Natural killer cell (primary cell): ENCODE measurements around the gene COL15A1. TPM values are rescaled to one million over a fixed set of nuclear protein-coding genes. Genes with fewer than 3 reads are reported as not detected.
"Not testable (repeated sequence)": the region's sequence is repeated elsewhere in the genome, so short reads cannot be mapped to it uniquely, and the experiment has no call there.

Experiments used
- ATAC-seq, 3 donors: fragments of 150-1000 bp in 2 of 3; fragments of 200-7000 bp in 1 of 3; cut with Tn5 transposase; 1 replicate in 1 of 3; 2 replicates in 2 of 3; pipeline ENCODE4 v1.10.0; 2021; ENCODE audit warnings: mild to moderate bottlenecking in 2 of 3, moderate library complexity in 2 of 3
- DNase-seq, 2 donors: peaks; one replicate each; pipeline versions ENCODE4 v3.0.0 to v3.0.0-alpha.2; 2013 to 2021; ENCODE audit warnings: mixed read lengths in 1 of 2
- H3K27ac ChIP-seq: one replicate; pipeline ENCODE4 v1.5.1; 2013; ENCODE audit warnings: mild to moderate bottlenecking, low read length
- H3K27me3 ChIP-seq: one replicate; pipeline ENCODE4 v1.6.1; 2013; ENCODE audit warnings: low read length; ENCODE audit not compliant: control insufficient read depth, insufficient read depth
- H3K36me3 ChIP-seq: one replicate; pipeline ENCODE4 v1.6.1; 2013; ENCODE audit warnings: low read length; ENCODE audit not compliant: control insufficient read depth, insufficient read depth
- H3K4me1 ChIP-seq: one replicate; pipeline ENCODE4 v1.6.1; 2013; ENCODE audit warnings: low read length; ENCODE audit not compliant: control insufficient read depth, insufficient read depth
- H3K4me3 ChIP-seq: one replicate; pipeline ENCODE4 v1.5.1; 2013; ENCODE audit warnings: low read length
- H3K9me3 ChIP-seq: one replicate; pipeline ENCODE4 v1.6.1; 2013; ENCODE audit warnings: low read length; ENCODE audit not compliant: control insufficient read depth, insufficient read depth
- H3K27ac Mint-ChIP-seq, 2 donors: one replicate each; pipeline ENCODE4 v1.8.0; 2022; ENCODE audit warnings: mild to moderate bottlenecking in 2 of 2, mixed read lengths in 2 of 2, moderate library complexity in 1 of 2
- H3K27me3 Mint-ChIP-seq, 2 donors: one replicate each; pipeline ENCODE4 v1.8.0; 2022; ENCODE audit warnings: low read depth in 2 of 2, mixed read lengths in 2 of 2
- H3K36me3 Mint-ChIP-seq: one replicate; pipeline ENCODE4 v1.8.0; 2022; ENCODE audit warnings: mixed read lengths
- H3K4me1 Mint-ChIP-seq, 2 donors: one replicate each; pipeline ENCODE4 v1.8.0; 2022; ENCODE audit warnings: mixed read lengths in 2 of 2
- H3K4me3 Mint-ChIP-seq: one replicate; pipeline ENCODE4 v1.8.0; 2022; ENCODE audit warnings: mild to moderate bottlenecking, moderate library complexity, mixed read lengths
- H3K9me3 Mint-ChIP-seq, 2 donors: one replicate each; pipeline ENCODE4 v1.8.0; 2022; ENCODE audit warnings: mixed read lengths in 2 of 2
- WGBS: methylation state at CpG from one replicate; pipeline ENCODE4 v1.1.7; 2013; ENCODE audit warnings: missing lambda C conversion rate; ENCODE audit not compliant: insufficient coverage; 5-methylcytosine and 5-hydroxymethylcytosine counted together
- intact Hi-C: fragments of 100-400 bp; cut with micrococcal nuclease; formaldehyde crosslinking; loops from one replicate; pipeline ENCODE4 v1.14.2; 2022
- total RNA-seq, 4 donors: library from RNA; stranded (reverse); fragments of 120-200 nt in 1 of 4; gene quantifications; one replicate each; pipeline versions ENCODE4 v1.2.3 to v1.2.4, GENCODE V29; 2013 to 2022
- TF ChIP-seq, protein P1 (sequence below): fragments of 200-600 bp; IDR thresholded peaks from one replicate; pipeline ENCODE4 v1.8.0; 2022; ENCODE audit warnings: antibody characterized with exemption

Gene COL15A1
- total RNA-seq, 3 donors from 2014 or later (not counting 1 experiment from before 2014, with no cell fraction given), result 0.18 to 0.82 (median 0.19) TPM

DNA sequence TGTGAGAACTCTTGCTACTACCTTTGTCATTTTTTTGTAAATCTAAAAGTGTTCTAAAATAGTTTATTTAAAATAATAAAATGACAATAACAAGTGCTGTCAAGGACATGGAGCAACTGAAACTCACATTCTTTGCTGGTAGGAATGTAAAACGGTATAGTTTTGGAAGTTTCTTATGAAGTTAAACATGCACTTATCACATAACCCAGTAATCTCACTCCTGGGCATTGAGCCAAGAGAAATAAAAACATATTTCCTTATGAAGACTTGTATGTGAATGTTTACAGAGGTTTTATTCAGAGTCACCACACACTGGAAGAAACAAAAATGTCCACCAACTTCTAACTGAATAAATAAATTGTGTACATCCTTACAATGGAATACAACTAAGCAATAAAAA lies 46.0 kb upstream of the COL15A1 start:
- Mint-ChIP-seq H3K36me3 (no peaks in the 10 kb centered on the region), H3K27ac (no peak overlapping the region), H3K27me3 (peaks cover 14 to 46% of the 10 kb centered on the region in 2 donors), H3K9me3 (no peaks in the 10 kb centered on the region), H3K4me1 (no peaks in the 10 kb centered on the region), H3K4me3 (no peak overlapping the region)
- Histone ChIP-seq H3K9me3 (no peaks in the 10 kb centered on the region), H3K27ac (no peak overlapping the region), H3K36me3 (no peaks in the 10 kb centered on the region), H3K4me3 (no peak overlapping the region), H3K4me1 (no peaks in the 10 kb centered on the region), H3K27me3 (no peaks in the 10 kb centered on the region)
- TF ChIP-seq, protein P1, sequence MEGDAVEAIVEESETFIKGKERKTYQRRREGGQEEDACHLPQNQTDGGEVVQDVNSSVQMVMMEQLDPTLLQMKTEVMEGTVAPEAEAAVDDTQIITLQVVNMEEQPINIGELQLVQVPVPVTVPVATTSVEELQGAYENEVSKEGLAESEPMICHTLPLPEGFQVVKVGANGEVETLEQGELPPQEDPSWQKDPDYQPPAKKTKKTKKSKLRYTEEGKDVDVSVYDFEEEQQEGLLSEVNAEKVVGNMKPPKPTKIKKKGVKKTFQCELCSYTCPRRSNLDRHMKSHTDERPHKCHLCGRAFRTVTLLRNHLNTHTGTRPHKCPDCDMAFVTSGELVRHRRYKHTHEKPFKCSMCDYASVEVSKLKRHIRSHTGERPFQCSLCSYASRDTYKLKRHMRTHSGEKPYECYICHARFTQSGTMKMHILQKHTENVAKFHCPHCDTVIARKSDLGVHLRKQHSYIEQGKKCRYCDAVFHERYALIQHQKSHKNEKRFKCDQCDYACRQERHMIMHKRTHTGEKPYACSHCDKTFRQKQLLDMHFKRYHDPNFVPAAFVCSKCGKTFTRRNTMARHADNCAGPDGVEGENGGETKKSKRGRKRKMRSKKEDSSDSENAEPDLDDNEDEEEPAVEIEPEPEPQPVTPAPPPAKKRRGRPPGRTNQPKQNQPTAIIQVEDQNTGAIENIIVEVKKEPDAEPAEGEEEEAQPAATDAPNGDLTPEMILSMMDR, result no peak
- DNase-seq (no peak), ATAC-seq (no peak)
- no CpG with 5 or more reads among the region's 1 CpG for WGBS
- intact Hi-C loops, result no loop called here

DNA sequence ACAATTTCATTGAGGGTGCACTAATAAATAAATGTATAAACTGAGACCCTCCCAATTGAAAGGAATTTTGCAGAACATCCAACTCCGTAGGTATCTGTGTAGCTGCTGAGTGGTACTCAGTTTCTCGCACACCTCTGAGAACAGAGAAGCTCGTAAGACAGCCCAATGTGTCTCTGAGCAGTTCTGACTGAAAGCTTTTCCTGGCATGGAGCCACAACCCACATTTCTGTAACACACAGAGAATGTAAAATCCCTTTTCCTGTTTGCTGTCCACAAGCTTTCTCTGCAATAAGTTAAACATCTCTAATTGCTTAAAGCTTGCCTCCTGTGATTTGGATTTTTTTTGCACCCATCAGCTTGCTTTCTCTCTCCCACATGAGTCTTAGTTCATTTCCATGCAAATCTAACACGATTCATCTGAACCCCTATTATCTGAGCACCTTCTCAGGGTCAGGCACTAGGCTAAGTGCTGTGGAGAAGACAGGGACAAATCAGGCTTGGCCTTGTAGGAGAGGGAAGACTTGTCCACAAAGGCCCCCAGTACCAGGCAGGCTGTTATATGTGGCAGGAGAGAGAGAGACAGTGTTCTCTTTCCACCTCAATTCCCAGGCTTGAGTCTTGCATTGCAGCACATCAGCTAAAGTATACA lies 44.2 kb upstream of the COL15A1 start:
- Mint-ChIP-seq H3K9me3 (no peaks in the 10 kb centered on the region), H3K4me3 (no peak overlapping the region), H3K36me3 (no peaks in the 10 kb centered on the region), H3K27me3 (peaks cover 15 to 48% of the 10 kb centered on the region in 2 donors), H3K4me1 (no peaks in the 10 kb centered on the region), H3K27ac (no peak overlapping the region)
- Histone ChIP-seq H3K27ac (no peak overlapping the region), H3K4me3 (no peak overlapping the region), H3K36me3 (no peaks in the 10 kb centered on the region), H3K4me1 (no peaks in the 10 kb centered on the region), H3K9me3 (no peaks in the 10 kb centered on the region), H3K27me3 (no peaks in the 10 kb centered on the region)
- TF ChIP-seq, protein P1, result no peak
- DNase-seq, result peak in 1 of 2 donors; percentile 20
- ATAC-seq, result no peak
- intact Hi-C loops, result no loop called here
- WGBS, result 16% methylated on average over 4 of the region's 4 CpGs

DNA sequence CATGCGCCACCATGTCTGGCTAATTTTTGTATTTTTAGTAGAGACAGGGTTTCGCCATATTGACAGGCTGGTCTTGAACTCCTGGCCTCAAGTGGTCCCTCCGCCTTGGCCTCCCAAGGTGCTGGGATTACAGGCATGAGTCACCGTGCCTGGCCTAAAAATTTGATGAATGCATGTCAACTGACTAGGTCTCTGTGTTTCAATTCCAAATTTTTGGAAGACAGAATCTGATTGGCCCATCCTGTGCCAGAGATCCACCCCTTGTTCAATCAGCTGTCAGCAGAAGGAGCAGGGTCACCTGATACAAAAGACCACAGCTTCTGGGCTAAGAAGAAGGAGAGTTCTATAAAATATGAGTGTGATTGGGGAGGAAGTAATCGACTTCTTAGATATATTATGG lies 43.5 kb upstream of the COL15A1 start:
- 94% methylated on average over 4 of the region's 5 CpGs for WGBS
- DNase-seq (no peak), ATAC-seq (no peak)
- no peaks in the 10 kb centered on the region for H3K27me3 ChIP-seq
- Mint-ChIP-seq H3K36me3 (no peaks in the 10 kb centered on the region), H3K4me3 (no peak overlapping the region), H3K4me1 (no peaks in the 10 kb centered on the region), H3K9me3 (no peaks in the 10 kb centered on the region), H3K27ac (no peak overlapping the region), H3K27me3 (peaks cover 15 to 41% of the 10 kb centered on the region in 2 donors)
- H3K4me1 ChIP-seq, result no peaks in the 10 kb centered on the region
- intact Hi-C loops, result no loop called here
- no peaks in the 10 kb centered on the region for H3K36me3 ChIP-seq
- no peaks in the 10 kb centered on the region for H3K9me3 ChIP-seq
- TF ChIP-seq, protein P1, result no peak
- no peak overlapping the region for H3K27ac ChIP-seq
- H3K4me3 ChIP-seq, result no peak overlapping the region

DNA sequence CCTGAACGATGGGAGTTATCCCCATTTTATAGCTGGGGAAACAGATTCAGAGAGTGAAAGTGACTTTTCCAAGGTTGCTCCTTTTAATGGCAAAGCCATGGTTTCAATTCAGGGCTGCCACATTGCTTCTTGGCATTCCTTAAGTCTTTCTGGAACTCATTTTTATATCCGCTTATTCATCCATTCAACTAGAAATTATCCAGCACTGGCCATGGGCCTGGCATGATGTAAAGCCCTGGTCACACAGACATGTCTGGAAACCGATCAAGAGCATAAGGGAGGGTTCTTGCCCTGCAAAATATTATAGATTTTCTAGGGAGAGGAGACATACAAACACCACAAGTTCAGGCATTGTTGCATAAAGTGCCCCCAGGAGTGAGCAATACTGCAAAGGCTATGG lies 43.0 kb upstream of the COL15A1 start:
- ATAC-seq (no peak), DNase-seq (no peak)
- Histone ChIP-seq H3K4me1 (no peaks in the 10 kb centered on the region), H3K27ac (no peak overlapping the region), H3K27me3 (no peaks in the 10 kb centered on the region), H3K9me3 (no peaks in the 10 kb centered on the region), H3K4me3 (no peak overlapping the region), H3K36me3 (no peaks in the 10 kb centered on the region)
- Mint-ChIP-seq H3K27ac (no peak overlapping the region), H3K36me3 (no peaks in the 10 kb centered on the region), H3K9me3 (no peaks in the 10 kb centered on the region), H3K4me3 (no peak overlapping the region), H3K27me3 (peaks cover 14 to 36% of the 10 kb centered on the region in 2 donors), H3K4me1 (no peaks in the 10 kb centered on the region)
- WGBS, result 96% methylated on average over 3 of the region's 3 CpGs
- intact Hi-C loops, result no loop called here
- TF ChIP-seq, protein P1, result no peak

DNA sequence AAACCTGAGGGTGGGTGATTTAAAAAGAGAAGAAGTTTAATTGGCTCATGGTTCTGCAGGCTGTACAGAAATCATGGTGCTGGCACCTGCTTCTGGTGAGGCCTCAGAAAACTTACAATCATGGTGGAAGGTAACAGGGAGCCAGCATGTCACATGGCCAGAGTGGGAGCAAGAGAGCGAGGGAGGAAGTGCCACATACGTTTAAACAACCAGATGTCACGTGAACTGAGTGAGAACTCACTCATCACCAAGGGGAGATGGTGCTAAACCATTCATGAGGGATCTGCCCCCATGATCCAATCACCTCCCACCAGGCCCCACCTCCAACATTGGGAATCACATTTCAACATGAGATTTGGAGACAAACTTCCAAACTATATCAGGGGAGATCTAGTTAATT lies 41.9 kb upstream of the COL15A1 start:
- H3K27me3 Mint-ChIP-seq, result peaks cover 17 to 25% of the 10 kb centered on the region in 2 donors
- ATAC-seq, H3K4me1 ChIP-seq, H3K4me3 Mint-ChIP-seq, H3K9me3 ChIP-seq, H3K27me3 ChIP-seq, H3K4me1 Mint-ChIP-seq, DNase-seq, H3K4me3 ChIP-seq, H3K27ac ChIP-seq, H3K36me3 ChIP-seq, H3K9me3 Mint-ChIP-seq, H3K36me3 Mint-ChIP-seq, H3K27ac Mint-ChIP-seq, intact Hi-C loops: not testable (repeated sequence)
- WGBS, result 65% methylated on average over 3 of the region's 3 CpGs
